ENCODE data around the gene RASSF4. TPM values are rescaled to one million over a fixed set of nuclear protein-coding genes. Genes with fewer than 3 reads are reported as not detected.

Gene RASSF4
- total and polyA plus RNA-seq, 3 donors from 2014 or later: 28.2 to 68.1 (median 53.1) TPM

DNA sequence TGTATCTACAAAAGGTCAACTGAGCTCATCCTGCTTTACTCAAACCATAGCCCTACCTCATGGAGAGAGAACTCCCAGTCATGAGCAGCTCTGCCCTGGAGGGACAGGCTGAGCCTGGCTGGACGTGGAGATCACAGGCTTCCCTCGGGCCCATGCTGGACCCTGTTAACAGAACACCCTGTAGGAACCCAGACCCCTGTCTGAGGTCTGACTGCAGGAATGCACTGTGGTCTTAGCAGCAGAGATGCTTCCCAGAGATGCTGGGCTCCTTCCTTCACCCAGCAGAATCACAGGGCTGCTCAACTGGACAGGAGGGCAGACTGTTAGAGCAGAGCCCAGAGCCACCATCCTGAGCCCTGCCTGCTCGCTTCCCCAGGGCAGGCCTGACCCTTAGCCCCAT lies 47.7 kb upstream of the RASSF4 start:
- DNase-seq: no peak
- H3K4me3 ChIP-seq: no peak overlapping the region
- no peaks in the 10 kb centered on the region for H3K27me3 ChIP-seq
- intact Hi-C loops (cut with DNase I; ENCODE audit: low total_unique reads): no loop called here
- H3K36me3 ChIP-seq (ENCODE audit: low read depth, missing control alignments): no peaks in the 10 kb centered on the region
- no peak for TF ChIP-seq POLR2A (IDR thresholded peaks at IDR 0.05)
- TF ChIP-seq, protein P1, sequence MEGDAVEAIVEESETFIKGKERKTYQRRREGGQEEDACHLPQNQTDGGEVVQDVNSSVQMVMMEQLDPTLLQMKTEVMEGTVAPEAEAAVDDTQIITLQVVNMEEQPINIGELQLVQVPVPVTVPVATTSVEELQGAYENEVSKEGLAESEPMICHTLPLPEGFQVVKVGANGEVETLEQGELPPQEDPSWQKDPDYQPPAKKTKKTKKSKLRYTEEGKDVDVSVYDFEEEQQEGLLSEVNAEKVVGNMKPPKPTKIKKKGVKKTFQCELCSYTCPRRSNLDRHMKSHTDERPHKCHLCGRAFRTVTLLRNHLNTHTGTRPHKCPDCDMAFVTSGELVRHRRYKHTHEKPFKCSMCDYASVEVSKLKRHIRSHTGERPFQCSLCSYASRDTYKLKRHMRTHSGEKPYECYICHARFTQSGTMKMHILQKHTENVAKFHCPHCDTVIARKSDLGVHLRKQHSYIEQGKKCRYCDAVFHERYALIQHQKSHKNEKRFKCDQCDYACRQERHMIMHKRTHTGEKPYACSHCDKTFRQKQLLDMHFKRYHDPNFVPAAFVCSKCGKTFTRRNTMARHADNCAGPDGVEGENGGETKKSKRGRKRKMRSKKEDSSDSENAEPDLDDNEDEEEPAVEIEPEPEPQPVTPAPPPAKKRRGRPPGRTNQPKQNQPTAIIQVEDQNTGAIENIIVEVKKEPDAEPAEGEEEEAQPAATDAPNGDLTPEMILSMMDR (IDR thresholded peaks at IDR 0.05): no peak
- H3K27ac ChIP-seq: no peak overlapping the region
- H3K4me1 ChIP-seq: peaks cover 6% of the 10 kb centered on the region
- H3K9me3 ChIP-seq: no peaks in the 10 kb centered on the region
- 71 to 94% methylated on average over 3 of the region's 3 CpGs for WGBS, 2 donors

DNA sequence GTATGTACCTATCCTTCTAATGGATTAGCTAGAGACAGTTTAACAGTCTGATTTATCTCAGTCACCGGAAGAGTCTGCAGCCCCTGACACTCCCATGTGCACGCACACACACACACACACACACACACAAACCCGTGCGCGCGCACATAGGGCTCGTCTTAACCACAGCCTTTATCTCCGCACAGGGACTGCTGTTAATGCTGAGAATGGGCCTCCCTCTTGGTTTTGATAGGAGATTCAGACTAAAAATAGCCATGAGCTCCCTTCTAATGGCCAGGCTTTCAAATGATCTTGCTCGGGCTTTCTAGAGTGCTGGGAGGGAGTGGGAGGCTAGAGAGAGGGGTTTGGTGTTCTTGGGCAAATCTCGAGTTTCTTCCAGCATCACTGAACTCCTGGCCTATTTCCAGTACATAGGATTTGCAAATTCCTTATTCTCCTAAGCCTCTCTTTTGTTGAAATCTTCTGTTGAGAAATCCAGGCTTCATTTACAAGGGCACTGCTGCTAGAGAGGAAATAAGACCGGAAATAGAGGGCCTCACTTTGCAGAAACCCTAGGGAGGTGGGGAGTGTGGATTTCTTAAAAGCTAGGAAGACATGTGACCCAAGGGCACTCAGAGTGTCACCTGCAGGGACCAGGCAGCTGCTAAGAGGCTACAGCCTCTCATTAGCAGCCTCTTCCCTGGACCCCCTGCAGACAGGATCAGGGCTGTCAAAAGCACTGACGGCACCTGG lies 46.1 kb upstream of the RASSF4 start:
- H3K4me3 ChIP-seq: no peak overlapping the region
- no peaks in the 10 kb centered on the region for H3K27me3 ChIP-seq
- 67 to 74% methylated on average over 11 to 12 of the region's 12 CpGs for WGBS, 2 donors
- H3K27ac ChIP-seq: no peak overlapping the region
- TF ChIP-seq, protein P1 (IDR thresholded peaks at IDR 0.05): no peak
- TF ChIP-seq POLR2A (IDR thresholded peaks at IDR 0.05): no peak
- H3K9me3 ChIP-seq: no peaks in the 10 kb centered on the region
- intact Hi-C loops (cut with DNase I; ENCODE audit: low total_unique reads): no loop called here
- no peak for DNase-seq
- H3K36me3 ChIP-seq (ENCODE audit: low read depth, missing control alignments): no peaks in the 10 kb centered on the region
- peaks cover 6% of the 10 kb centered on the region for H3K4me1 ChIP-seq

DNA sequence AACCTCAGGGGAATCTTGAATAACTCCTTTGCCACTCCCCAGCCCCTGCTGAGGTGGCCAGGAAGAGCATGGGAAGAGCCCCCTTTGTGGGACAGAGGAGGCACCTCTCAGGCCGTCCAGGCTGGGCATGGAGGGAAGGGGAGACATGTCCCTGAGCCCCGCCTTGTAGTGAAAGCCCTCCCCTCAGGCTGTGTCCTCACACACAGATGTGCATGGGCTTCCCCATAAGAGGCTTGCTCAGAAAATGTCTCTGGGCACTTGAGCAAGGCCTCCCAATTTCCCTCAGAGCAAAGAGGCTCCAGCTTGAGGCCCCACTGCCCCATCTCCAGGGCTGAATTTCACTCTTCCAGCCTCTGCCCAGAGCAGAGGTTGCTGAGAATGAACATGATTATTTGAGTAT lies 44.7 kb upstream of the RASSF4 start:
- Histone ChIP-seq H3K9me3 (no peaks in the 10 kb centered on the region), H3K4me3 (no peak overlapping the region), H3K4me1 (peaks cover 6% of the 10 kb centered on the region), H3K36me3 (ENCODE audit: low read depth, missing control alignments) (no peaks in the 10 kb centered on the region), H3K27me3 (no peaks in the 10 kb centered on the region), H3K27ac (no peak overlapping the region)
- intact Hi-C loops (cut with DNase I; ENCODE audit: low total_unique reads): no loop called here
- DNase-seq: no peak
- TF ChIP-seq, protein P1 (IDR thresholded peaks at IDR 0.05): no peak
- no peak for TF ChIP-seq POLR2A (IDR thresholded peaks at IDR 0.05)
- WGBS, 2 donors: 81 to 100% methylated on average over 1 to 2 of the region's 2 CpGs

DNA sequence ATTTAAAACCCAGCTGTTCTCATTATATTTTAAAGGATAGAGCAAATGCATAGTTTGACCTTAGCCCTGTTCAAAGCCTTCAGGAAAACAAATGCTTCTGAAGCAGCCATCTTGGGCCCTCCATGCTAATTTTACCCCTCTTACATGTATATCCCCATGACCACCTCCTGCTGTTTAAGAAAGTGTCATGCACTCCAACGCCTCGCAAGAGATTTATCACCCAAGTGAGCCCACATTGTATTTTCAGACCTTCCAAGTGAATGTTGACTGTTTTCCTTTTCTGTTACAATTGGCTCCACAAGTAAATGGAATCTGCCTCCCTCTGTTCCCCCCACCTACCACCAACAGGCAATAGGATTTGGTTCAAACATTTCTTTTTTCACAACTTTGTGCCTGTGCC lies 43.2 kb upstream of the RASSF4 start:
- no peak for TF ChIP-seq POLR2A (IDR thresholded peaks at IDR 0.05)
- TF ChIP-seq, protein P1 (IDR thresholded peaks at IDR 0.05): no peak
- intact Hi-C loops (cut with DNase I; ENCODE audit: low total_unique reads): no loop called here
- Histone ChIP-seq H3K36me3 (ENCODE audit: low read depth, missing control alignments) (no peaks in the 10 kb centered on the region), H3K27me3 (no peaks in the 10 kb centered on the region), H3K4me3 (no peak overlapping the region), H3K27ac (no peak overlapping the region), H3K4me1 (no peaks in the 10 kb centered on the region), H3K9me3 (no peaks in the 10 kb centered on the region)
- no peak for DNase-seq
- WGBS, 2 donors: 65 to 79% methylated on average over 2 of the region's 2 CpGs

DNA sequence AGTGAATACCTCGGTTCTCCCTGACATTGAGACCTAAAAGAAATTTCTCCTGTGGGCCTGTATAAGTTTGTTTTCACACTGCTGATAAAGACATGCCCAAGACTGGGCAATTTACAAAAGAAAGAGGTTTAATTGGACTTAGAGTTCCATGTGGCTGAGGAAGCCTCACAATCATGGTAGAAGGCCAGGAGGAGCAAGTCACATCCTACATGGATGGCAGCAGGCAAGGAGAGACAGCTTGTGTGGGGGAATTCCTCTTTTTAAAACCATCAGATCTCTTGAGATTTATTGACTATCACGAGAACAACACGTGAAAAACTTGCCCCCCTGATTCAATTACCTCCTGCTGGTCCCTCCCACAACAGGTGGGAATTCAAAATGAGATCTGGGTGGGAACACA lies 41.8 kb upstream of the RASSF4 start:
- Histone ChIP-seq H3K9me3 (no peaks in the 10 kb centered on the region), H3K36me3 (ENCODE audit: low read depth, missing control alignments) (no peaks in the 10 kb centered on the region), H3K4me1 (no peaks in the 10 kb centered on the region), H3K27ac (no peak overlapping the region), H3K4me3 (no peak overlapping the region), H3K27me3 (no peaks in the 10 kb centered on the region)
- TF ChIP-seq POLR2A (IDR thresholded peaks at IDR 0.05): no peak
- TF ChIP-seq, protein P1 (IDR thresholded peaks at IDR 0.05): no peak
- intact Hi-C loops (cut with DNase I; ENCODE audit: low total_unique reads): no loop called here
- 82 to 86% methylated on average over 3 of the region's 3 CpGs for WGBS, 2 donors
- DNase-seq: no peak
